IMR-90 (cell line): ENCODE results near the gene CPA5. TPM values are rescaled to one million over a fixed set of nuclear protein-coding genes. Genes with fewer than 3 reads are reported as not detected.

Experiments used
- ATAC-seq: fragments of 200-7000 bp; cut with Tn5 transposase; 2 replicates; pipeline ENCODE4 v1.9.1; 2020; ENCODE audit warnings: low read depth, mild to moderate bottlenecking, moderate library complexity
- BruUV-seq: library from RNA; stranded (reverse); fragments of 400-500 nt; replicated peaks from 2 replicates; lab custom pipeline; 2021; lab: Mats Ljungman, UMichigan
- CTCF ChIA-PET: fragments of 300-600 bp; formaldehyde crosslinking; extraction: SDS; loops from one replicate; lab custom pipeline; 2021; ENCODE audit warnings: antibody characterized with exemption; lab: Yijun Ruan, JAX
- POLR2A ChIA-PET: fragments of 300-600 bp; sonication (Branson Sonifier 250); formaldehyde crosslinking; loops from one replicate; lab custom pipeline; 2022; ENCODE audit warnings: antibody characterized with exemption; ENCODE audit not compliant: unreplicated experiment; lab: Charles Lee
- DNase-seq: peaks from one replicate; pipeline ENCODE4 v3.0.0; 2013
- H2AFZ ChIP-seq: replicated peaks from 2 replicates; pipeline ENCODE3; 2013; ENCODE audit warnings: low read length, mild to moderate bottlenecking; ENCODE audit not compliant: poor library complexity
- H2AK5ac ChIP-seq: 2 replicates; pipeline ENCODE4 v1.6.1; 2013; ENCODE audit warnings: low read depth, low read length, inconsistent platforms
- H2AK9ac ChIP-seq: replicated peaks from 2 replicates; pipeline ENCODE3; 2013; ENCODE audit warnings: mild to moderate bottlenecking, low read depth, low read length, moderate library complexity; ENCODE audit not compliant: poor library complexity
- H2BK120ac ChIP-seq: 2 replicates; pipeline ENCODE4 v1.6.1; 2013; ENCODE audit warnings: low read depth, low read length, inconsistent platforms
- H2BK15ac ChIP-seq: 3 replicates; pipeline ENCODE4 v1.6.1; 2013; ENCODE audit warnings: low read depth, low read length, inconsistent platforms
- H2BK20ac ChIP-seq: 2 replicates; pipeline ENCODE4 v1.6.1; 2013; ENCODE audit warnings: low read depth, mild to moderate bottlenecking, inconsistent platforms, low read length, moderate library complexity
- H2BK5ac ChIP-seq: 2 replicates; pipeline ENCODE4 v1.6.1; 2013; ENCODE audit warnings: mild to moderate bottlenecking, low read depth, low read length, inconsistent platforms; ENCODE audit not compliant: poor library complexity, severe bottlenecking
- H3K14ac ChIP-seq: replicated peaks from 2 replicates; pipeline ENCODE4 v1.6.1; 2013; ENCODE audit warnings: low read depth, low read length, inconsistent platforms
- H3K18ac ChIP-seq: 2 replicates; pipeline ENCODE4 v1.6.1; 2013; ENCODE audit warnings: low read depth, low read length, control low read depth
- H3K23ac ChIP-seq: 2 replicates; pipeline ENCODE4 v1.6.1; 2013; ENCODE audit warnings: low read depth, low read length, inconsistent platforms
- H3K27ac ChIP-seq: 2 replicates; pipeline ENCODE4 v1.5.1; 2013; ENCODE audit warnings: mild to moderate bottlenecking, control low read depth, low read length; ENCODE audit not compliant: insufficient read depth
- H3K27me3 ChIP-seq: 2 replicates; pipeline ENCODE4 v1.6.1; 2013; ENCODE audit warnings: low read length; ENCODE audit not compliant: control insufficient read depth, insufficient read depth
- H3K36me3 ChIP-seq: 2 replicates; pipeline ENCODE4 v1.6.1; 2013; ENCODE audit warnings: low read length, mixed read lengths; ENCODE audit not compliant: control insufficient read depth, insufficient read depth
- H3K4ac ChIP-seq: 2 replicates; pipeline ENCODE4 v1.6.1; 2013; ENCODE audit warnings: low read depth, low read length, inconsistent platforms
- H3K4me1 ChIP-seq: 2 replicates; pipeline ENCODE4 v1.6.1; 2013; ENCODE audit warnings: low read length, mixed read lengths; ENCODE audit not compliant: control insufficient read depth, insufficient read depth
- H3K4me2 ChIP-seq: 2 replicates; pipeline ENCODE4 v1.6.1; 2013; ENCODE audit warnings: low read depth, mild to moderate bottlenecking, control low read depth, low read length, moderate library complexity
- H3K4me3 ChIP-seq: 2 replicates; pipeline ENCODE4 v1.5.1; 2013; ENCODE audit warnings: low read depth, mild to moderate bottlenecking, control low read depth, low read length, moderate library complexity; ENCODE audit not compliant: insufficient read depth
- H3K56ac ChIP-seq: 2 replicates; pipeline ENCODE4 v1.6.1; 2013; ENCODE audit warnings: low read length, inconsistent platforms; ENCODE audit not compliant: insufficient read depth; ENCODE audit errors: extremely low read depth
- H3K79me1 ChIP-seq, 2 experiments: 2 replicates each; pipeline ENCODE4 v1.6.1; 2013; ENCODE audit warnings: low read length in 2 of 2, inconsistent platforms in 1 of 2, low read depth in 1 of 2
- H3K9ac ChIP-seq: 2 replicates; pipeline ENCODE4 v1.6.1; 2013; ENCODE audit warnings: low read depth, low read length, control low read depth
- H3K9me1 ChIP-seq: 2 replicates; pipeline ENCODE4 v1.6.1; 2013; ENCODE audit warnings: low read length, inconsistent platforms; ENCODE audit not compliant: insufficient read depth
- H3K9me3 ChIP-seq: 2 replicates; pipeline ENCODE4 v1.6.1; 2013; ENCODE audit warnings: low read length; ENCODE audit not compliant: control insufficient read depth, insufficient read depth
- H4K20me1 ChIP-seq: 2 replicates; pipeline ENCODE4 v1.6.1; 2013; ENCODE audit warnings: low read length, inconsistent platforms; ENCODE audit not compliant: insufficient read depth
- H4K5ac ChIP-seq: 2 replicates; pipeline ENCODE4 v1.6.1; 2013; ENCODE audit warnings: mild to moderate bottlenecking, low read depth, low read length, control low read depth
- H4K8ac ChIP-seq, 2 experiments: 2 replicates each; pipeline ENCODE4 v1.6.1; 2013; ENCODE audit warnings: low read depth in 2 of 2, low read length in 2 of 2, control low read depth in 1 of 2, inconsistent platforms in 1 of 2
- H4K91ac ChIP-seq: 2 replicates; pipeline ENCODE4 v1.6.1; 2013; ENCODE audit warnings: low read depth, low read length, inconsistent platforms; ENCODE audit not compliant: insufficient read depth
- FOS ChIP-seq: fragments of 150-350 bp; IDR thresholded peaks from 2 replicates; pipeline ENCODE4 v1.6.1; 2016; ENCODE audit warnings: low read depth, low read length
- MAZ ChIP-seq: IDR thresholded peaks from 2 replicates; pipeline ENCODE4 v1.6.1; 2012; ENCODE audit warnings: low read depth, mild to moderate bottlenecking, low read length, improper control_type of control experiment, moderate library complexity, borderline replicate concordance
- MXI1 ChIP-seq: IDR thresholded peaks from 2 replicates; pipeline ENCODE4 v1.6.1; 2012; ENCODE audit warnings: low read depth, mild to moderate bottlenecking, low read length, moderate library complexity, borderline replicate concordance
- NFE2L2 ChIP-seq: fragments of 150-350 bp; IDR thresholded peaks from 2 replicates; pipeline ENCODE4 v1.6.1; 2016; ENCODE audit warnings: low read depth, mild to moderate bottlenecking, low read length
- RCOR1 ChIP-seq: IDR thresholded peaks from 2 replicates; pipeline ENCODE4 v1.6.1; 2012; ENCODE audit warnings: mild to moderate bottlenecking, low read length, improper control_type of control experiment; ENCODE audit not compliant: insufficient replicate concordance
- WGBS, 2 experiments: methylation state at CpG; one replicate each; pipeline versions ENCODE4 v1.1.5 to v1.1.7; 2013; ENCODE audit warnings: missing lambda C conversion rate in 2 of 2; ENCODE audit not compliant: insufficient read length in 1 of 2; ENCODE audit errors: extremely low coverage in 2 of 2; 5-methylcytosine and 5-hydroxymethylcytosine counted together
- dilution Hi-C: fragments of 300-500 bp; cut with HindIII; formaldehyde crosslinking; loops from one replicate; pipeline ENCODE4 v1.14.3; 2018; ENCODE audit warnings: low sequenced_read_pairs; ENCODE audit not compliant: unreplicated experiment
- in situ Hi-C: fragments of 300-500 bp; cut with MboI; formaldehyde crosslinking; loops from 3 replicates; pipeline ENCODE4 v1.14.3; 2019; ENCODE audit warnings: low sequenced_read_pairs, inconsistent platforms, mixed read lengths
- intact Hi-C: fragments of 100-400 bp; cut with micrococcal nuclease; formaldehyde crosslinking; loops from 2 replicates; pipeline ENCODE4 v1.10.0; 2022
- polyA plus RNA-seq, 3 experiments: library from polyadenylated mRNA; depleted of rRNA; stranded (reverse); fragments of >200 nt; gene quantifications; 2 replicates each; pipeline ENCODE4 v1.2.3, GENCODE V29; 2012; ENCODE audit warnings: low replicate concordance in 1 of 3
- total RNA-seq: library from RNA; depleted of rRNA; stranded (reverse); fragments of >200 nt; gene quantifications from 2 replicates; pipeline ENCODE4 v1.2.3, GENCODE V29; 2012

Gene CPA5
- total and polyA plus RNA-seq, 2 of the 4 experiments (the other 2 are of a cell fraction): under 0.01 to 0.86 TPM

- H4K5ac ChIP-seq: no peak overlapping the region
- H3K4me1 ChIP-seq: no peaks in the 10 kb centered on the region
- no peak overlapping the region for H3K14ac ChIP-seq
- H3K27ac ChIP-seq: no peak overlapping the region
- no TSS peak for BruUV-seq
- ChIA-PET CTCF (interaction anchor here (0.8 kb wide), 1 partner anchor 15 kb away, joined by 3 read pairs; no protein-coding TSS in a partner anchor), POLR2A (no interaction called here)
- no peak overlapping the region for H2BK120ac ChIP-seq
- no peak overlapping the region for H2BK15ac ChIP-seq
- peaks cover 3% of the 10 kb centered on the region; the same call in 1 of the 2 replicates for H3K36me3 ChIP-seq
- H3K4me3 ChIP-seq: no peak overlapping the region
- dilution Hi-C loops: no loop called here
- no peak overlapping the region for H3K4ac ChIP-seq
- H2AK9ac ChIP-seq: no peak overlapping the region
- DNase-seq (no peak), ATAC-seq (no peak)
- no peak overlapping the region for H2BK20ac ChIP-seq
- no peaks in the 10 kb centered on the region for H3K79me1 ChIP-seq
- no peak overlapping the region for H4K91ac ChIP-seq
- H3K9ac ChIP-seq: no peak overlapping the region
- no peak overlapping the region for H2AFZ ChIP-seq
- H3K56ac ChIP-seq: no peak overlapping the region
- no peak overlapping the region for H4K8ac ChIP-seq
- TF ChIP-seq NFE2L2 (no peak), MAZ (no peak), RCOR1 (no peak), MXI1 (no peak), FOS (no peak)
- H3K9me1 ChIP-seq: no peaks in the 10 kb centered on the region
- no peak overlapping the region for H3K18ac ChIP-seq
- no peak overlapping the region for H2BK5ac ChIP-seq
- H3K4me2 ChIP-seq: no peak overlapping the region
- in situ Hi-C loops: no loop called here
- H2AK5ac ChIP-seq: no peak overlapping the region
- no peaks in the 10 kb centered on the region for H3K27me3 ChIP-seq
- intact Hi-C loops: no loop called here
- H4K20me1 ChIP-seq: no peaks in the 10 kb centered on the region
- no peak overlapping the region for H3K23ac ChIP-seq
- no peaks in the 10 kb centered on the region for H3K9me3 ChIP-seq
- WGBS, 2 experiments: 100% methylated on average over 7 of the region's 7 CpGs; no CpG with 5 or more reads in 1 of the 2 experiments
Observed at GRCh38 chr7:130322615-130323014, 22.0 kb upstream of the CPA5 start.
